ENCODE measurements around the gene PUSL1.

PUSL1 gene

DNA sequence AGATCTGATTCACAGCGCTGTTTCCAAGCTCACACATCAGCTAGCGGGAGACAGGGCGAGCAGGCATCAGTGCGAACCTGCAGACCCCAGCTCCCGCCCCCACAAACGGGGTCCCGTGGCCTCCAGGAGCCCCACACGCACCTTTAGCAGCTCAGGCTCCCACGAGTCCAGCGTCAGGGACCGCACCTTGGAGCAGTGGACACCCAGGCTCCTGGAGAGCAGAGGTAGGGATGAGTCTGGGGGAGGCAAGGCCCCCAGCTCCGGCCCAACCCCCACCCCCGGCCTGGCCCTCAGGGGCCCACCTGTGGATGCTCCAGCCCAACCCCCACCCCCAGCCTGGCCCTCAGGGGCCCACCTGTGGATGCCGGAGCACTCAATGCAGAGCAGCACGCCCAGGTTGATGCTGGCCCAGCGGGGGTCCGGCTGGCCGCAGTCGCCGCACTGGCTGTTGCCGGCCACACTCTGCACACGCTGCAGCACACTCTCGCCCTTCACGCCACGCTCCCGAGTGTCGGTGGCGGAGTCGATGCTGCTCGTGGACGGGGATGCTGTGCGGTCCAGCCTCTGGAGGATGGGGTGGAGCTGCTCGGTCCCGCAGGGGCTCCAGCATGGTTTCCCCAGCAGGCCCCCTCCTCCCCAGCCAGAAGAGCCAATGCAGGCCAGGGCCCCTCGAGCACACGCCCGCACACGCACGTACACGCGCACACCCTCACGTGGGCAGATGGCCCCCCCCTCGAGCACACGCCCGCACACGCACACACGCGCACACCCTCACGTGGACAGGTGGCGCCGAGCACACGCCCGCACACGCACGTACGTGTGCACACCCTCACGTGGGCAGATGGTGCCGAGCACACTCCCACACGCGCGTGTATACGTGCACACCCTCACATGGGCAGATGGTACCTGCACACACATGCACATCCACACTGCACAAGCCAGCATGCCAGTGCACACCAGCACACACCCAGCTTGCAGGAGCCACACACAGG lies 12.0 kb upstream of the PUSL1 start:
- no peak for DNase-seq

DNA sequence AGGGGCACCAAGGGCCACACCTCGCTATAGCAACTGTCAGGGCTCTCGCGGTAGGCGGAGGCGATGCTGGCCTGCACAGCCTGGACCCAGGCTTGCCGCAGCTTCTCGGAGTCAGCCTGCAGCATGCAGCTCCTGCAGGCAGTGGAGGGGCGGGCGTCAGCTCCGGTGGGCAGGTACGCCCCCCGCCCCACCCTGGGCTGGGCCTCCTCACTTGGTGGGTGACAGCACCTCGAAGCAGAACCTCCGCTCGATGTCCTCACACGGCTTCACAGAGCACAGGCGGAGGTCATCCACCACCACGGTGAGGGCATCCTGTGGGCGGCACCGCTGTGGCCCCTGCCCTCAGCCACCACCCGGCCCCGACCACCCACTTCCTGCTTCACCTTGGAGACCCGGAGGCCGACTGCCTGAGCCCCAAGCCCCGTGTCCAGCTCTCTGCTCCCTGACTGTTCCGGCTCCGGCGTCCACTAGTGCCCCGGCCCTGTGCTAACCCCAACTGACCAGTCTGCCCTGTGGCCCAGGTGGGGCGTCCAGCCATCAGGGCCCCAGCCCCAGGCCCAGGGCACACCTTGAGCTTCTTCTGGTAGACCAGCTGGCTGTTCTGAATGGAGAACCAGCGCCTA lies 10.5 kb upstream of the PUSL1 start:
- no peak for DNase-seq

DNA sequence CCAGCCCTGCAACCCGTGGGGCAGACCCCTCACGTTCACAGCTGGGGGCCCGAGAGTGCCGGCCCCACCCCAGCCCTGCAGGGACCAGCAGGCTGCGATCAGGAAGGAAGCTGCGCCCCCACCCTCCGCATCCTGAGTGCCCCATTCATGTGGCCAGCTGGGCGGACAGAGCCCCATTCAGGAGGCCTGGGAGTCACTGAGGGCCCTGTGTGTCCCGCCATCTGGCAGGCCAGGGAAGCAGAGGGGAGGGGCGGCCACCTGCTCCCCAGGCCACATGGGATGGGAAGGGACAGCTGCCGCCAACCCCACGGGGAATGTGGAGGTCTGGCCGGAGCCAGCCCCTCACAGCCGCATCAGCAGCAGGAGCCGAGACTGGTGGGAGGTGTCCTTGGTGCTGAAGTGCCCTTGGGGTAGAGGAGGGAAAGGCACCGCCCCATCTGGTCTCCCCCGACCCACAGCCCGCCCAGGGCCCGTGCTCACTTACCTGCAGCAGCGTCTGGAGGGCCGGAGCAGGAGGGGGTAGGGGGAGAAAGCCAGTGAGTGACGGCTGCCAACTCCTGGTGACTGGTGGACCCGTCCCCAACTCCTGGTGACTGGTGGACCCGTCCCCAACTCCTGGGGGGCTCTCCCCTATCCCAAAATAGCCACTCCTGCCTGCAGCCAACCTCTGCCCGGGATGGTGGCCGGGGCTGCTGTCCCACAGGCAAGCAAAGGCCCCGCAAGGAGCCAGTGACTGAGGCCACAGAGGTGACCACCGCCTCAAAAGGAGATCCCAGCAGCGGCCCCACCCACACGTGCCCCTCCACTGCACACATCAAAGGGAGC lies 9.3 kb upstream of the PUSL1 start:
- no peak for DNase-seq

DNA sequence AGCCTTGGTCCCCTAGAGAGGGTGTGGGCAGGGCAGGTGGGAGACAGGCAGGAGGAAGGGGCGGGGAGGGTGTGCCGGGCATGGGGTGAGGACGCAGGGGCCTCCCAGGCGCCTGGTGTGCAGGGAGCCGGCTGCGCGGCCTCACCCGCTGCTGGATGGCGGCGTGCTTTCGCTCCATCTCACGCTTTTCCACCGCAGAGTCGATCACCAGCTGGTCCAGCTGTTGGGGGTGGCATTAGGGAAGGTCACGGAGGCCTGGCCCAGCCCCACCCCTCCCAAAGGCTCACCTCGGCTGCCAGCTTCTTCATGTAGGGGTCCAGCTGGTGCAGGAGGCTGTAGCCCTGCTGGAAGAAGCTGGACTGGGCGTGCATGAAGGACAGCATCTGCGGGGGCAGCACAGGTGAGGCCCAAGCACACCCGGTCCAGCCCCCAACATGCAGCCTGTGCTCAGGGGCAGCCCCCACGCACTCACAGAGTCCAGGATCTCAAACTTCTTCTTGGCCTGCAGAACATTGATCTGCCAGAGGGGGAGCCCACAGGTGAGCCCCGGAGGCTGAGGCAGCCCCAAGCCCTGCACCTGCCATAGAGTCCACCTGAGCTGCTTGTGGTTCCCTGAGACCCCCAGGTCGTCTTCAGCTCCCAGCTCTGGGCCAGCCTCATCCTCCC lies 8.6 kb upstream of the PUSL1 start:
- DNase-seq, result peak; percentile 54

DNA sequence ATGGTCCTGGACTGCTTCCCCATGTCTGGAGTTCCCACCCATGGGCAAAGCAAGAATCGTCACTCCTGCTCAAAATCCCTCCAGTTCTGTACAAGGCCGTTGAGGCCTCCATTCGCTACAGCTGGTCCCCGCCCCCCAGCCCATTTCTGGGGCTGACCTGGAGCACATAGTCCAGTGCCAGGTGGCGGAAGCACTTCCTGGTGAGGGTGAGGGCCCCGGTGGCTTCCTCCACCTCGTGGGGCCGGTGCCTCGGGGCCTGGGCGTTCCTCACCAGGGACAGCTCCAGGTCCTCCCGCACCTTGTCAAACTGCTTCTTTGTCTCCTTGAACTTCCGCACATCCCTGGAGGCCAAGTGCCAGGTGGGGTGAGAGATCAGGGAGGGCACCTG lies 8.1 kb upstream of the PUSL1 start:
- no peak for DNase-seq

DNA sequence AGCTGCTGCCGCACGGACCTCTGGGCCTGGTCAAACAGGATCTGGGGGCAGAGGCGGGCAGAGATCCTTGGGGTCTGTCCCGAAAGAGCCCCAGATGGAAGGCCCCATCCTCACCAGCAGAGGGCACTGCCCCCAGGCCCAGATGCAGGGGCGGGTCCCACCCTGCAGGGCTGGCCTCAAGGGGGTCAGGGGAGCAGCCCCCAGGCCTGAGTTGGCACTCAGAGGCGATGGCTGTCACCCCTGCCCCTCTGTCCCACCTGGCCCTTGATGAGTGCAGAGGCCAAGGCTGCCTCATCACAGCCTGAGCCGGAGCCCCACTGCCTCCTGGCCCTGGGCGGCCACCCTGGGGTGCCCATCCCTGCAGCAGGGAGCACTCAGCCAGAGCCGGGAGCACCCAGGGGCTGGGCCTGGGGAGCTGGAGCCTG lies 6.4 kb upstream of the PUSL1 start:
- DNase-seq, result no peak

DNA sequence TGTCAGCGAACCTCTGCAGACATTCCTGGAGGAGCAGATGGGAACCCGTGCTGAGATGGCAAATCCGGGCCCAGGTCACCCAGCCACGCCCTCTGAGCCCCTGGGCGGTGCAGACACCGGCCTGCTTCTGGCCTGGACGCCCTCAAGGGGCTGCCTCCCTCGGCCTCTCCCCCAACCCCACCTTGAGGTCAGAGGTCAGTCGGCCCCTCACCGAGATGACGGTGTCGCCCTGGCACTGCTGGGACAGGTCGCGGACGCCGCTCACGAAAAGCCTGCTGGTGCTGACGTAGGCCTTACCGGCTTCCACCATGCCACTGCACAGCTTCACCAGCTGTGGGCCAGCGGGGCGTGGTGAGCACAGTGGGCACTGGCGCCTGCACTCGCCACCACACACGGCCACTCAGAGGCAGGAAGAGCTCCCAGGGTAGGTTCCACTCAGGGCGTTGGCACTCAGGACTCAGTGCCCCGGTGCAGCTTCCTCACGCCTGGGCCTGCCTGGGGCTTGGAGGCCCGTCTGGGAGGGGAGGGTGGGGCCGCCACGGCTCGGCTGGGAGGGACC lies 5.4 kb upstream of the PUSL1 start:
- DNase-seq, result no peak

DNA sequence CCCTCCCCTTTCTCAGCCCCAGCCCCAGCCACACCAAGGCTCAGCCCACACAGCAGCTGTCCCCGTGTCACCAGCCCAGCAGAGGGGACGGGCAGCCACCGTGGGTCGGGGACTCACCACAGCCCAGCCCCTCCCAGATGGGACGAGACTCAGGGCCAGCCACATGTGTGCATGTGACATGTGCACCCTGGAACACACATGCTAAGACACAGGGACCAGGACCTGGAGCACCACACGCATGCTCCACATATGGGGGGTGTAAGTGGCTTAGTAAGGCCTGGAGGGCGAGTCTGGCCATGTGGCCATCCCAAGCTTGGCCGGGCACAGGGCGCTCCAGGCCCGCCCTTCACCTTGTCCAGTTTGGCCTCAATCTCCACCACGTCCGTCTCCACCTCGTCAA lies 4.7 kb upstream of the PUSL1 start:
- no peak for DNase-seq

DNA sequence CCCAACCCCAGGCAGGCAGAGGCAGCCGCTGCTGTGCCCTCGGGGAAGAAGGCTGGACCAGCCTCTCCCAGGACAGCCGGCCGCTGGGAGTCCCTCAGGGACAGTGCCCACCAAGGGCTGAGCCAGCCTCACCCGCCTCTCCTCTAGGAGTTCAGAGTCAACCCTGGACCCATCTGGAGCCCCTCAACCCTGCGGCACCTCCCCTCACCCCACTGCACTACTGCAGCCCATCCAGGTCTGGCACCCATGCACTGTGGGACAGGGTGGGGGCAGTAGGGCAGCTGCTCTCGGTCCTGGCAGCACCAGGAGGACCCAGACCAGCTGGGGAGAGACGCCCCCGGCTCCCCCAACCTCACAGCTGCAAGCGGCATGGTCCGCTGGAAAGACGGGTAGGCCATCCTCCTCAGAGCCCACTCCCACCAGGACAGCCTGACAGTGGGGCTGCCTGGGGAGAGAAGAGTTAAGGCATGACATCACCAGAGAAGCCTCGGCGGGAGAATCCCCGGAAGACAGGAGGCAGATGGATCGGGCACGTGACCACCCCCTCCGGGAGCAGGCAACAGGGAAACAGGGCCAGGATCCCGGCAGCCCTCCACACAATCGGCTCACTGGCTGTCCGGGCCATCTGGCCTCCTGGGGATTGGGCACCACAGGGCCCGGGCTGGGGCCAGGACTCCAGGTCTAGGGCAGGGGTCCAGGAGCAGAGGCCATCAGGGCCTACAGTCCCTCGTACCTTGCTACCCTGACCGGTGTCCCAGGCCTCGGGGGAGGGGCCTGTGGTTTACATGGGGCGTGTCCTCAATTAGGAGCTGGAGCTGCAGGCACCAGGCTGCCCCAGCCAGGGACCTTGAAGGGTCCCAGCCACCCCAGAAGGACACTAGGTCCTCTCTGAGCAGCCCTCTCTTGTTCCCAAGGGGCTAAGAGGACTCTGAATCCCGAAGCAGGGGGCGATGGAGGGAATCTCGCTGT lies 3.8 kb upstream of the PUSL1 start:
- peak; percentile 96 for DNase-seq

DNA sequence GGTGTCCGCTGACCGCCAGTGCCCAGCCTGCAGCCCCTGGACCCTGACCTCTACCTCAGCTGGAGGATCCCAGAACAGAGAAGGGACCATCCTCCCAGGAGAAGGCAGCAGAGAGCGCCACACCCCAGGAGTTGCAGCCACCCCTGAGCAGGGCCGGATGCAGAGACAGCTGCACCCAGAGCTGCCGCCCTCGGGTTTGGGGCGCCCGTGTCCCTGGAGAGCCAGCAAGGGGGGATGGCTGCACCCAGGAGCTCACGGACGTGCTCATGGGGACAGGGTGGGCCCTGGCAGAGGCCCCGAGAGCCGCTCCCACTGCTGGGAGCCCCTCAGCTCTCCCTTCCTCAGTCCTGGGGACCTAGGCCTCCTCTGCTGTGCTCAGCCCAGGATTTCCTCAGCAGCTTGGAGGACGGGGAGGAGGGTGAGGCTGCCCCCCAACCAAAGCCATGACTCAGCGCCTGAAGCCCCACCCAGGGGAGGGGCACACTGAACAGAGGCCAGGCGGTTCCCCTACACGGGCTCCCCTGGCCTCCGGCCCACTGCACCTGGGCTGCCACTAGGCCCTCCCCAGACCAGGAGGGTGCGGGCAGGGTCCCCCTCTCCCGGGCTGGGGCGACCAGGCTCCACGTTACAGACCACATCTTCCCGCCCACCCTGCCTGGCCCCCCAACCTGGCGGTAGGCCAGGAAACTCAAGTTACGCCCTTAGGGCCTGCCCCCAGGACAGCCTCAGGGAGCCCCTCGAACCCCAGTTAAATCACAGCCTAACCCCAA lies 2.9 kb upstream of the PUSL1 start:
- DNase-seq, result peak; percentile 82

DNA sequence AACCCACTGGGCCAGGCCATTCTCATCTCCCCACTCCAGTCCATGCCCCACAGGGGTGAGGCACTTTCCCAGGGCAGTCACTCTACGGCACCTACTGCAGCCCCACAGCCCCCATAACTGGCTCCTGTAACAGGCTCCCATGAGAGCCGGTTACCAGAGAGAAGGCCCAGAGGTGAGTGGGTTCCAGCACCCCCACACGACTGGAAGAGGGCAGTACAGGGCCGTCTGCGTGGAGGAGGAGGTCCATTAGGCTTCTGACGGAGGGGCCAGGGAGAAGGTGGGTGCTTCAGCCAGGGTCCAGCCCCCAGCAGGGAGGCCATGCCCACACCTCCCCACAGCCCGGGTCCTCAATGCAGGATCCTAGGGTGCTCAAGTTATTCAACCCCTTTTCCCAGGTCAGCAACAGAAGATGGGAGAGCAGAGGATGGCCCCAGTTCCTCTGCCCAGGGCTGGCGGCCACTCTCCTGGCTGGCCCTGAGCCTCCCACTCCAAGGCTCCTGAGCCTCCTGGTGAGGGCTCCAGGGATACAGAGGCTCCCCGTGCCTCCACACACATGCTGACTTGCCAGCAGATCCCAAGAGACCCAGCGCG lies 2.2 kb upstream of the PUSL1 start:
- DNase-seq, result no peak

DNA sequence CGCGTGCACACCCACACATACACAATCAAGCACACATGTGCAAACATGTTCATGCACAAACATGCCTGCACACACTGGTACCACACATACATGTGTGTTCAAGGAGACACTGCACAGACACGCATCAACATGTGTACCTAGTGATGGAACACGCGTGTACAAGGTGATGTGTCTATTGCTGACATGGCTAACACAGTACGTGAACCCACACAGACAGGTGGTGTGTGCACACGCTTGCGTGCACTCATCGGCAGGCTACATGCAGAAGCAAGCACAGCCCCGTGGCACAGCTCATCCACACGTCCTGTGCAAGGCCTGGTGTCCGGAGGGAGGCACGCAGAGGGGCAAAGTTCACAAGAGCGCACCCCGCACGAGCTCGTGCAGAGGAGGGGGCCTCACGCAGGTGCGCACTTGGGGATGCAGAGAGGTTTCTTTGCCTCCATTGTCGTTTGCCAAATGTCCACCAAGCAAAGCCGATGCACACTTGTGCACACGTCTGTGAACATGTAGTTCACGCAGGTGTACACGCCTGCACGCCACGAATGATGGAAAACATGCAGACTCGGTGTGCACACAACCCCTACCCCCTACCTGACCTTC lies 1.6 kb upstream of the PUSL1 start:
- no peak for DNase-seq

DNA sequence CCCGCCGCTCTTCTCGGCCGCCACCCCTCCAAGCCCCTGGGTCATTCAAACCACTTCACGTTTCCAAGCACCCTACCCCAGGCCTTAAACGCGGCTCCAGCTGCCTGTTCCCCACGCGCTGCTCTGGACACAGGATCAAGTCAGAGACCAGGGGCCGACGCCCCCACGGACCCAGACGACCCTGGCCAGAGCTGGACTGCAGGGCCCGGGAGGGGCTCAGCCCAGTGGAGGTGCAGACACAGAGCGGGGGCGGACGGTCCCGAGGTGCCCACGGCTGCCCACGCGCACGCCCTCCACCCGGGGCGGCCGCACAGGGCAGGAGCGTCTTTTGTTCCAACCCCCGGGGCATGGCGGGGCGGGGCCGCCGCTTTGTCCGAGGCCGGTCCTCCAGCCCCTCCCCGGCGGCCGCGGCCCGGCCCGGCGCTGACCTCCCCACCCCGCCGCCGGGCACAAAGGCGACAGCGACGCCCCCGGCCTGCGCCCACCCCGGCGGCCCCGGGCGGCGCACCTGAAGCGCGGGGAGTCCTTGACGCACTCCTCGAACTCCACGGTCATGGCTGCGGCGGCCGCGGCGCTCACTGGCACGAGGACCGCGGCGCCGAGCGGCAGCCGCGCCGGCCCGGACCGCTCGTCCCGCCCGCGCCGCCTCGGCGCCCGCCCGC lies 1.0 kb upstream of the PUSL1 start:
- DNase-seq, result no peak

DNA sequence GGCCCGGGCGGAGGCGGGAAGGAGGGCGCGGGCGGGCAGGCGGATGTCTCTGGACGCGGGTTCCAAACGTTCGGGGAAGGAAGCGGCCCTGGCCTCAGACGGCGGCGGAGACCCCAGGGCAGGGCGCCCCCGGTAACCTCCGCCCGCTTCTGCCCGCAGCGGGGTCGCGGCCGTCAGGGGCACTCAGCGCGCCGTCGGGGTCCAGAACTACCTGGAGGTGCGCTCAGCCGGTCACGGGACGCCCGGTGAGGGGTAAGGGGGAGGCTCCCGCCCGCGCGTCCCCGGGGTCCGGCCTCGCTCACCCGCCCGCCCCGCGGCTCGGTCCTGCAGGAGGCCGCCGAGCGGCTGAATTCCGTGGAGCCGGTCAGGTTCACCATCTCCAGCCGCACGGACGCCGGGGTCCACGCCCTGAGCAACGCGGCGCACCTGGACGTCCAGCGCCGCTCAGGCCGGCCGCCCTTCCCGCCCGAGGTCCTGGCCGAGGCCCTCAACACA lies 406 bp downstream of the PUSL1 start:
- no peak for DNase-seq

DNA sequence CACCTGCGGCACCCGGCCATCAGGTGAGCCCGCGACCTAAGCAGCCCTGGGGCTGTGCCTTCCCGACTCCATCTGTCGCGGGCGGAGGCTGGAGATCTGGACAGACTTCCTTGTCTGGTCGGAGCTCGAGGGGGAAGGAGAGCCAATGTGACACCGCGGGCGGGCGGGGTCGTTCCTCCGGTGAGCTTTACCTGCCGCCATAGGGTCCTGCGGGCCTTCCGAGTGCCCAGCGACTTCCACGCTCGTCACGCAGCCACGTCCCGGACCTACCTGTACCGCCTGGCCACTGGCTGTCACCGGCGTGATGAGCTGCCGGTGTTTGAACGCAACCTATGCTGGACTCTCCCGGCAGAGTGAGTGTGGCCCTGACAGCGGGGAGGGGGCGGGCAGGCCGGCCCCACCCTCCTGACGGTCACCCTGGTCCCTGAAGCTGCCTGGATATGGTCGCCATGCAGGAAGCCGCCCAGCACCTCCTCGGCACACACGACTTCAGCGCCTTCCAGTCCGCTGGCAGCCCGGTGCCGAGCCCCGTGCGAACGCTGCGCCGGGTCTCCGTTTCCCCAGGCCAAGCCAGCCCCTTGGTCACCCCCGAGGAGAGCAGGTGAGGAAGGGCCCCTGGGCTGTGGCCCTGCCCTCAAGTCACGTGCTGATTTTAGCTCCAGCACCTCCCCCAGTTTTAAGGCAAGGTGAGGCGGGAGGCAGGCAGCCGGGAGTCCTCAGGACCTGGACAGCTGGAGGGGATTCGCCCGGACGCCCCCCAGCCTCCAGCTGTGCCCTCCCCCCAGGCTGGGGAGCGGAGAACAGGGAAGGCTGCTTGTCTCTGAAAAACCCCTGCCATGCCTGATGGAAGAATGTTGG lies 1.1 kb downstream of the PUSL1 start:
- peak; percentile 80 for DNase-seq

DNA sequence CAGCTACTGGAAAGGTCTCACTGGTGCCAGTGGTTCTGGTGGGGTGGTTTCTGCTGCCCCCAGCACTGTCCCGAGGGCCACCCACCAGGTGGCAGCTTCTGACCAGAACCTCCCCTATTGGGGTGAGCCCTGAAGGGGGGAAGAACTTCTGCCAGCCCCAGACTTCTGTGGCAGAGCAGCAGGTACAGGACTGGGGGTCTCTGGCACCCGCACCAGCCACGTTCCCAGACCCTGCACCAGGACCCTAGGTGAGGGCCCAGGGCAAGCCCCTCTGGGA lies 1.6 kb downstream of the PUSL1 start:
- DNase-seq, result no peak

DNA sequence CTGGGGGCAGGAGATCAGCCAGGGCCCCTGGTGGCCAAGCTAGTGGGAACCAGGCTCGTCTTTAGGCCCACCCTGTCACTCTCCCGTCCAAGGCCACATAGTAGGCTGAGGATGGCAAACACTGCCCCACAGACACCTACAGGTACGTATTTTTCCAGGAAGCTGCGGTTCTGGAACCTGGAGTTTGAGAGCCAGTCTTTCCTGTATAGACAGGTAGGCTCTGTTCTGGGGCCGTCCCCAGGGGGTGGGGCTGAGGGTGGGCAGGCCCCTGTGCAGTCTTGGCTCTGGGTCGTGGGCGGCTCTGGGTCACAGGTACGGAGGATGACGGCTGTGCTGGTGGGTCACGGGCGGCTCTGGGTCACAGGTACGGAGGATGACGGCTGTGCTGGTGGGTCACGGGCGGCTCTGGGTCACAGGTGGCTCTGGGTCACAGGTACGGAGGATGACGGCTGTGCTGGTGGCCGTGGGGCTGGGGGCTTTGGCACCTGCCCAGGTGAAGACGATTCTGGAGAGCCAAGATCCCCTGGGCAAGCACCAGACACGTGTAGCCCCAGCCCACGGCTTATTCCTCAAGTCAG lies 2.2 kb downstream of the PUSL1 start:
- no peak for DNase-seq

Data from NCI-H510A (cell line).